HG03457 (cell line): Measurements from ENCODE around the gene P4HB.

Source experiments
- ATAC-seq: cut with Tn5 transposase; IDR thresholded peaks from one replicate; pipeline ENCODE4 v1.9.1; 2021; ENCODE audit warnings: moderate number of reproducible peaks; ENCODE audit not compliant: unreplicated experiment

Gene P4HB

DNA sequence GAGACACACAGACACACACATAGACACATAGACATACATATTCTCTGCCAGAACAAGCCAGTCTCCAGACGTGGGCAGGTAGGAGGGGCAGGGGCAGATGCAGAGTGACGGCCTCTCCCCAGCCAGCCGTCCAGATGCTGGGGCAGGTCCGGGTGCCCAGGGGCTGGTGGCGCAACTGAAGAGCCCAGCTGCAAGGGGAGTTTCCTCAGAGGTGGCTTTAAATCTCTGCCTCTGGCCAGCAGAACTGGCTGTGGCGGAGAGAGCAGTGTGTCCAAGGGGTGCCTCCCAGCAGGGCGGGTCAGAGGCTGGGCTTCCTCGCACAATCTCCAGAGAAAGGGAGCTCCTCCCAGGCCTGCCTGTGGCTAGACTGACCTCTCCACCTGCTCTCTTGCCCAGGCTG lies 65.8 kb downstream of the P4HB start:
- ATAC-seq = no peak

DNA sequence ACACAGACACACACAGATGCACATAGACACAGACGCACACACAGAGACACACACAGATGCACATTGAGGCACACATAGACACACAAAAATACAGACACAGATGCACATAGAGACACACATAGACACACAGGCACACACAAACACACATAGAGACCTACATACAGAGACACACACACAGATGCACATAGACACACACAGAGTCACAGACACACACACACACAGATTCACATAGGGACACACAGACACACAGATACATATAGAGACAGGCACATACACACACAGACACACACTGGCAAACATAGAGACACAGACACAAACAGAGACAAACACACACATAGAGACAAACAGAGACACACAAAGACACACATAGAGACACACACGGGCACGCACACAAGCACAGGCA lies 66.3 kb downstream of the P4HB start:
- ATAC-seq = no peak
